CD14-positive monocyte (primary cell): ENCODE results near the gene TNFRSF11A. TPM values are rescaled to one million over a fixed set of nuclear protein-coding genes. Genes with fewer than 3 reads are reported as not detected.
A peak's percentile ranks its signal among the peaks of the same experiment; 100 is the strongest.

Source experiments
- DNase-seq, 3 donors: peaks; one replicate each; pipeline ENCODE4 v3.0.0-alpha.2; 2011 to 2022
- H2AFZ ChIP-seq: 2 replicates; pipeline ENCODE4 v1.6.0; 2012; ENCODE audit warnings: mild to moderate bottlenecking, low read depth, low read length, inconsistent platforms; ENCODE audit not compliant: insufficient read depth, poor library complexity, severe bottlenecking
- H3K27ac ChIP-seq, 2 donors: 1 replicate in 1 of 2; 2 replicates in 1 of 2; pipeline ENCODE4 v1.5.1; 2012 to 2013; ENCODE audit warnings: low read length in 2 of 2, control low read depth in 1 of 2, inconsistent platforms in 1 of 2, low read depth in 1 of 2, mild to moderate bottlenecking in 1 of 2
- H3K27me3 ChIP-seq, 2 donors: one replicate each; pipeline versions ENCODE4 v1.6.0 to v1.6.1; 2011 to 2013; ENCODE audit warnings: low read length in 2 of 2; ENCODE audit not compliant: control insufficient read depth in 2 of 2, insufficient read depth in 2 of 2
- H3K36me3 ChIP-seq, 2 donors: replicated peaks in 1 of 2; 1 replicate in 1 of 2; 2 replicates in 1 of 2; pipeline versions ENCODE4 v1.5.1 to v1.6.1; 2012 to 2013; ENCODE audit warnings: low read length in 2 of 2, control low read depth in 1 of 2, inconsistent platforms in 1 of 2, mild to moderate bottlenecking in 1 of 2; ENCODE audit not compliant: insufficient read depth in 2 of 2, control insufficient read depth in 1 of 2
- H3K4me1 ChIP-seq, 2 donors: 1 replicate in 1 of 2; 2 replicates in 1 of 2; pipeline versions ENCODE4 v1.5.1 to v1.6.1; 2012 to 2013; ENCODE audit warnings: low read length in 2 of 2, control low read depth in 1 of 2, inconsistent platforms in 1 of 2, mild to moderate bottlenecking in 1 of 2, moderate library complexity in 1 of 2; ENCODE audit not compliant: insufficient read depth in 2 of 2, control insufficient read depth in 1 of 2
- H3K4me2 ChIP-seq: replicated peaks from 2 replicates; pipeline ENCODE3; 2012; ENCODE audit warnings: low read length, moderate library complexity, mild to moderate bottlenecking; ENCODE audit not compliant: poor library complexity, severe bottlenecking; ENCODE audit errors: extremely low read depth
- H3K4me3 ChIP-seq, 3 experiments: fragments of 200-600 bp in 1 of 3; sonication (generic) in 1 of 3; replicated peaks in 1 of 3; 1 replicate in 2 of 3; 2 replicates in 1 of 3; pipeline ENCODE4 v1.5.1; 2011 to 2013; ENCODE audit warnings: low read length in 3 of 3, mild to moderate bottlenecking in 3 of 3, control low read depth in 2 of 3, low read depth in 2 of 3, inconsistent platforms in 1 of 3, moderate library complexity in 1 of 3
- H3K79me2 ChIP-seq: 2 replicates; pipeline ENCODE4 v1.6.0; 2012; ENCODE audit warnings: mild to moderate bottlenecking, control low read depth, inconsistent platforms, low read length, moderate library complexity; ENCODE audit not compliant: insufficient read depth
- H3K9ac ChIP-seq: 2 replicates; pipeline ENCODE4 v1.6.0; 2017; ENCODE audit warnings: low read length, mild to moderate bottlenecking; ENCODE audit not compliant: insufficient read depth, poor library complexity, severe bottlenecking
- H3K9me3 ChIP-seq, 2 donors: replicated peaks in 1 of 2; 1 replicate in 1 of 2; 2 replicates in 1 of 2; pipeline versions ENCODE4 v1.5.1 to v1.6.1; 2012 to 2013; ENCODE audit warnings: low read length in 2 of 2, control low read depth in 1 of 2; ENCODE audit not compliant: control insufficient read depth in 1 of 2, insufficient read depth in 1 of 2
- H4K20me1 ChIP-seq: 2 replicates; pipeline ENCODE4 v1.6.0; 2012; ENCODE audit warnings: mild to moderate bottlenecking, low read length, control low read depth, moderate library complexity; ENCODE audit not compliant: insufficient read depth
- H3K27ac Mint-ChIP-seq, 7 donors: one replicate each; pipeline ENCODE4 v1.8.0; 2020; ENCODE audit warnings: mild to moderate bottlenecking in 7 of 7, mixed read lengths in 7 of 7, moderate library complexity in 6 of 7, inconsistent platforms in 2 of 7
- H3K27me3 Mint-ChIP-seq, 3 donors: one replicate each; pipeline ENCODE4 v1.8.0; 2021 to 2022; ENCODE audit warnings: low read depth in 3 of 3, mild to moderate bottlenecking in 3 of 3, mixed read lengths in 3 of 3, moderate library complexity in 3 of 3, inconsistent platforms in 1 of 3
- H3K36me3 Mint-ChIP-seq, 2 donors: one replicate each; pipeline ENCODE4 v1.8.0; 2020; ENCODE audit warnings: mixed read lengths in 2 of 2, inconsistent platforms in 1 of 2, mild to moderate bottlenecking in 1 of 2
- H3K4me1 Mint-ChIP-seq: one replicate; pipeline ENCODE4 v1.8.0; 2020; ENCODE audit warnings: mild to moderate bottlenecking, mixed read lengths
- H3K4me3 Mint-ChIP-seq, 2 donors: one replicate each; pipeline ENCODE4 v1.8.0; 2020; ENCODE audit warnings: mild to moderate bottlenecking in 2 of 2, mixed read lengths in 2 of 2, moderate library complexity in 1 of 2
- H3K9me3 Mint-ChIP-seq, 7 donors: one replicate each; pipeline ENCODE4 v1.8.0; 2020 to 2022; ENCODE audit warnings: mixed read lengths in 7 of 7, mild to moderate bottlenecking in 6 of 7, moderate library complexity in 6 of 7, inconsistent platforms in 2 of 7
- CTCF ChIP-seq: fragments of 200-600 bp; IDR thresholded peaks from one replicate; pipeline ENCODE4 v1.8.0; 2022; ENCODE audit warnings: antibody characterized with exemption, mild to moderate bottlenecking
- WGBS: methylation state at CpG from one replicate; pipeline ENCODE4 v1.1.5; 2013; ENCODE audit warnings: missing lambda C conversion rate; ENCODE audit not compliant: insufficient coverage; 5-methylcytosine and 5-hydroxymethylcytosine counted together
- intact Hi-C, 2 donors: fragments of 100-400 bp; cut with micrococcal nuclease; formaldehyde crosslinking; loops; one replicate each; pipeline versions ENCODE4 v1.15.0 to v1.15.1; 2023
- polyA plus RNA-seq, 3 donors: library from polyadenylated mRNA; depleted of rRNA in 1 of 3; unstranded in 2 of 3; stranded (reverse) in 1 of 3; fragments of 300-500 nt in 2 of 3; fragments of >200 nt in 1 of 3; fragmentation: Illumina TruSeq in 2 of 3; gene quantifications; 1 replicate in 2 of 3; 2 replicates in 1 of 3; pipeline ENCODE4 v1.2.3, GENCODE V29; 2012 to 2021

The TNFRSF11A gene
- polyA plus RNA-seq, 3 donors, result 0.05 to 0.67 (median 0.24) TPM

GRCh38 chr18:62332964-62333695 lies 8.0 kb downstream of the TNFRSF11A start:
- Histone ChIP-seq H3K27ac (no peak overlapping the region), H3K9me3 (no peaks in the 10 kb centered on the region), H3K4me1 (peaks cover 41 to 49% of the 10 kb centered on the region in 2 donors), H3K36me3 (no peaks in the 10 kb centered on the region), H3K9ac (no peak overlapping the region), H4K20me1 (no peaks in the 10 kb centered on the region), H2AFZ (no peak overlapping the region), H3K27me3 (peaks cover 5 to 30% of the 10 kb centered on the region in 2 donors), H3K79me2 (no peaks in the 10 kb centered on the region), H3K4me2 (peak overlapping the region; percentile 57), H3K4me3 (peak overlapping the region in 1 of 3 experiments; percentile 44)
- DNase-seq, result no peak
- Mint-ChIP-seq H3K27me3 (peaks cover 38 to 53% (median 41%) of the 10 kb centered on the region in 3 donors), H3K4me3 (peak overlapping the region in 1 of 2 donors; percentile 87), H3K9me3 (peaks cover 0 to 4% (median 0%) of the 10 kb centered on the region in 7 donors), H3K4me1 (peaks cover 49% of the 10 kb centered on the region), H3K36me3 (peaks cover 7 to 10% of the 10 kb centered on the region in 2 donors), H3K27ac (peak overlapping the region in 5 of 7 donors; percentile 4 to 78 (median 62))
- 89% methylated on average over 9 of the region's 13 CpGs for WGBS
- no peak for TF ChIP-seq CTCF
- intact Hi-C loops, result loop anchor here in 1 of 2 donors (10.0 kb wide), 1 partner anchor 82 kb away; no protein-coding TSS in a partner anchor

GRCh38 chr18:62334120-62334519 lies 9.0 kb downstream of the TNFRSF11A start:
- Mint-ChIP-seq H3K27ac (peak overlapping the region in 2 of 7 donors; percentile 30 to 69), H3K4me1 (peaks cover 49% of the 10 kb centered on the region), H3K36me3 (peaks cover 7 to 10% of the 10 kb centered on the region in 2 donors), H3K9me3 (peaks cover 0 to 4% (median 0%) of the 10 kb centered on the region in 7 donors), H3K27me3 (peaks cover 32 to 48% (median 38%) of the 10 kb centered on the region in 3 donors), H3K4me3 (peak overlapping the region in 1 of 2 donors; percentile 14)
- 90% methylated on average over 2 of the region's 8 CpGs for WGBS
- H3K27me3 ChIP-seq, result peaks cover 5 to 21% of the 10 kb centered on the region in 2 donors
- H3K36me3 ChIP-seq, result no peaks in the 10 kb centered on the region
- H3K4me3 ChIP-seq, result no peak overlapping the region
- no peak overlapping the region for H3K4me2 ChIP-seq
- no peak overlapping the region for H3K27ac ChIP-seq
- H3K9me3 ChIP-seq, result no peaks in the 10 kb centered on the region
- H4K20me1 ChIP-seq, result no peaks in the 10 kb centered on the region
- no peak overlapping the region for H3K9ac ChIP-seq
- no peak for TF ChIP-seq CTCF
- no peaks in the 10 kb centered on the region for H3K79me2 ChIP-seq
- H2AFZ ChIP-seq, result no peak overlapping the region
- no peak for DNase-seq
- peaks cover 45 to 49% of the 10 kb centered on the region in 2 donors for H3K4me1 ChIP-seq
- intact Hi-C loops, result loop anchor here in 1 of 2 donors (10.0 kb wide), 1 partner anchor 81 kb away; no protein-coding TSS in a partner anchor
